GM21381 (cell line): ENCODE results near the gene PLA2G5.
"Not testable (repeated sequence)": the region's sequence is repeated elsewhere in the genome, so short reads cannot be mapped to it uniquely, and the experiment has no call there.

Experiments used
- ATAC-seq: cut with Tn5 transposase; IDR thresholded peaks from one replicate; pipeline ENCODE4 v1.9.1; 2021; ENCODE audit warnings: mild to moderate bottlenecking, moderate library complexity; ENCODE audit not compliant: unreplicated experiment

The PLA2G5 gene

GRCh38 chr1:20115479-20115878 lies 45.5 kb downstream of the PLA2G5 start:
- no peak for ATAC-seq

DNA sequence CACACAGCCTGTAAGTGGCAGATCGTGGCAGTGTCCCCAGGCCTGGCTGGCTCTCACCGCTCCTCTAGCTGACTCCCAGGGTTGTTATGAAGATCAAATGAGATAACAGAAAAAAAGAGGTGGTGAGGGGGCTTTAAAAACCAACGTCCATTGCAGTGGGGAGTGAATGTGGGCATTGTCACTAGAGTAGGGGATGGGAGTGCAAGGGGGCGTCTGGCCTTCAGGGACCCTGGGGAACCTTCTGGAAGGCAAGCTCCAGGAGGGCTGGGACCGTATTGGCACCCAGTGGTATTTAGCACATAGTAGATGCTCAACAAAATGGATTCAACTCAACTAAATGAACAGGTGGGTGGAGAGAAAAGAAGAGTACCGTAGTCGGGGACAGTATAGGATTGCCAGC lies 45.9 kb downstream of the PLA2G5 start:
- ATAC-seq, result no peak

DNA sequence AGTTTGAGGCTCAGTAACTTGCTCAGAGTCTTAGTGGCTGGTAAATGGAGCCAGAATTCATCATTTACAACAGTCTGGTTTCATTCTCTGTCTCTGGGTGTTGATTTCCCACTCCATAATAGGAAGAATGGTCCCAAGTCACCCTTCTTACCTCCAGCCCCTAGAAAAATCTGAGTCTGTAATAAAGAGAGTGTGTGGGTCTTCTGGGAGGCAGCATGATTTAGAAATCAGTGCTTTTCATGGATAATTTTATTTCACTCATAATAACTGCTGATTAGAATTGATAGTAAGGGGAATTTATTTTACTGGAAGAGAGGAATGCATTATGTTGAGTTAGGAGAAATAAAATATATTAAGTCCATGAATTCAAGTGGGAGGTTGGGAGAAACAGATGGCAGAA lies 47.2 kb downstream of the PLA2G5 start:
- no peak for ATAC-seq

DNA sequence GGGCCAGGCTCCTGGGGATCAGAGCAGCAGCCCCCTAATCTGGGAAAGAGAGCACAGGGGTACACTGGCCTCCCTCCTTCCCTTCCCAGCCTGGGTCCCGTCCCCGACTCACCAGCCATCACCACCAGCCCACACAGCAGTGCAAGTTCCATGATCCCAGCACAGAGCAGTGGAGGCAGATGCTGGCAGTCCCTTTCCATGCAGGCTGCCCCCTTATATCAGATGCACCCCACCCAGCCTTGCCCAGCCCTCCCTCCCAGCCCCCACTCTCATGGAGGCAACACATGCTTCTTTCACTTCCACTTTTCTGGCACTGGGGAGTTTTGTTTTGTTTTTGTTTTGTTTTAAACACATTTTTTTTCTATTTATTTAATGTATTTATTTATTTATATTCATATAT lies 49.4 kb downstream of the PLA2G5 start, which contains the start of gene PLA2G2D:
Gene PLA2G2D (minus strand): TSS at position 190 of the 400 bp plus-strand sequence. CDS start 38 bp downstream, at position 152.
- ATAC-seq, result no peak

GRCh38 chr1:20120796-20121195 lies 50.8 kb downstream of the PLA2G5 start:
- ATAC-seq, result no peak

GRCh38 chr1:20123722-20124455 lies 53.9 kb downstream of the PLA2G5 start:
- ATAC-seq, result no peak

DNA sequence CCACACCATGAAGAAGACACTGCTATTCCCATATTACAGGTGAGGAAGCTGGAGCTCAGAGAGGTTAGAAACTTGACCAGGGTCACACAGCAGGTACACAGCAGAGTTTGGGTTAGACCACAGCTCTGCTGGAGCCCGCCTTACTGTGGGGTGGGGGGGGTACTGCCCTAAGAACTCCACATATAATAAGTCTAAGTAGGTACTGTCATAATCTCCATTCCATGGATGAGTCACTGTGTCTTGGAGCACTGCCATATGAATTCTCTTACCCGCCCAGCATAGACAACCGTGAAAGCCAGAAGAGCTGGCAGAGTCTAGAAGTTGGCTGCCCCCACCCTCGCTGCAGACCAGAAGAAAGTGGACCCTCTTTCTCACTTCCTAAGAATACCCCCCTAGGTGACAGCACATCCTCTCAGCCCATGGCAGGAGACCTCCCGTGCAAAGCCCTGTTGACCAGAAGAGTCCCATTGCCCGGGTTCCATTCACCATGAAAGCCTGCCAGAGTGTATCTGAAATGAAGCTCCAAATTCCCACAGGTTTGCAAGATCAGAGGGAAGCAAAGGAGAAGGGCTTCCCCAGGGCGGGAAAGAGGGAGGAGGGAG lies 54.6 kb downstream of the PLA2G5 start:
- no peak for ATAC-seq

GRCh38 chr1:20125100-20125499 lies 55.1 kb downstream of the PLA2G5 start:
- ATAC-seq, result no peak

DNA sequence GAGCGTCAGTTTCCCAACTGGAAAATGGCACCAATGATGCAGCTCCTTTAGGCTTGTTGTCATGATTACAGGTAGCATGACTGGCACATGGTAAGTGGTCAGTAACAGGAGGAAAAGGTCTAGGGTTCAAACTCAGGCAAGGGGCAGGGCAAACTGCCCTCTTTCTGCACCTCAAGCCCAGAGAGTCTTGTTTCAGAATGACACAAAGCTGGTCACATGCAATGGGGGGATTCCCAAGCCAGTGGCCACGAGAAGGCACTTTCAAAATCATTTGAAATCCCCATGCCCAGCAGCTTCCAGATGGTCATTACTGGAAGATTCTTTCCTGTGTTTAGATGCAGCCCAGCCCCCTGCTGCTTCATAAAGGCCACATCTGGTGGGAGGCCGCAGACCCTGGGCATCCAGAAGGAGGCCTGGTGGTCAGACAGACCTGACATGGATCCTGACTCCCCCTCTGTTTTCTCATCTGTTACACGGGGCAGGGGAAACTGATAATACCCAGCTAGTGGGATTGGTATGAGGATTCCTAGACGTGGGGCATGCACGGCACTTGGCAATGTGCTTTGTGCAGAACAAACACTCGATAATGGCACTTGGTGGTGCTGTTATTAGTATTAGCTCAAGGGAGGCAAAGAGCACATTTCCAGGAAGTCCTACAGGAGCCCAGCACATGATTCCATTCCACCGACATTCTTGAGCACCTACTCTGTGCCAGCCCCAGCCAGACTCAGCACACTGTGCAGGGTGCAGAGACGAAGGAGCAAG lies 56.2 kb downstream of the PLA2G5 start:
- ATAC-seq, result peak; percentile 75

DNA sequence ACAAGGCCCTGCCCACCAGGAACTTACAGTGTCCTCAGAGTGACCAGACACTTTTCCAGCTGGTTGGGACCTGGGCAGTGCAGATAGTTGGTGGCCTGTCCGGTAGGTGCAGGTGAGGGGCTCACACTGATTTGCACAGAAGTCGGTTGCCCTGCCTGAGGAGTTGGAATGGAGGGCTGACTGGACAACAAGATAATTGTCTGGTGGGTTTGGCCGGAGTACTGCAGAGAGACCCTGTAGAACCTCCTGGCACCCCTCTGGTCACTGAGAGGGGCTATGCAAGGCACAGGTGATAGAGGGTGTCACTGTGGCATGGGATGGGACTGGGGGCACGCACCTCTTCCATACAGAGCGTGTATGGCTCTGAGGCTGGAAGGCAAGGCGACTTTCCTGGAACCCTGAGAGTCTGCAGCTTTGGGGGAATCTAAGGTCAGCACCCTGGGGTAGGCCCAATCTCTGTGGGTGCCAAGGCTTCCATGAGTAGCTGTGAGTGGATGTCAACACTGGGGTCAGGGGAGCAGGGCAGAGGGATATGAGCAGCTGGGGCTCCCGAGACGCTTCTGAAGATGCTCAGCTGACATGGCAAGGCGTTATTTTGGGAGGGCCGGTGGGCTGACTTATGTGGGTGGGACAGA lies 56.9 kb downstream of the PLA2G5 start:
- no peak for ATAC-seq

- ATAC-seq, result not testable (repeated sequence)
Measured at GRCh38 chr1:20130518-20130917, 60.5 kb downstream of the PLA2G5 start.

- no peak for ATAC-seq
Measured at GRCh38 chr1:20134995-20135394, 65.0 kb downstream of the PLA2G5 start.

DNA sequence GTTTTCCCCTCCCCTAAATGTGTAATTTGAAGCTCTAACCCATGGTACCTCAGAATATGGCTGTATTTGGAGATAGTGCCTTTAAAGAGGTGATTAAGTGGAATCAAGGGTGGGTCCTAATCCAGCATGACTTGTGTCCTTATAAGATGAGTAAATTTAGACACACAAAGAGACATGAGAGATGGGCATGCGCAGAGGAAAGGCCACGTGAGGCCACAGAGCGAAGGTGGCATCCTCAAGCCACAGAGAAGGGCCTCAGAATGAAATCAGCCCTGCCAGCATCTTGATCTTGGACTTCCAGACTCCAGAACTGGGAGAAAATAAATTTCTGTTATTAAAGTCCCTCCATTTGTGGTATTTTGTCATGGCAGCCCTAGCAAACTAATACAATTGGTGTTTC lies 66.3 kb downstream of the PLA2G5 start:
- ATAC-seq, result no peak

DNA sequence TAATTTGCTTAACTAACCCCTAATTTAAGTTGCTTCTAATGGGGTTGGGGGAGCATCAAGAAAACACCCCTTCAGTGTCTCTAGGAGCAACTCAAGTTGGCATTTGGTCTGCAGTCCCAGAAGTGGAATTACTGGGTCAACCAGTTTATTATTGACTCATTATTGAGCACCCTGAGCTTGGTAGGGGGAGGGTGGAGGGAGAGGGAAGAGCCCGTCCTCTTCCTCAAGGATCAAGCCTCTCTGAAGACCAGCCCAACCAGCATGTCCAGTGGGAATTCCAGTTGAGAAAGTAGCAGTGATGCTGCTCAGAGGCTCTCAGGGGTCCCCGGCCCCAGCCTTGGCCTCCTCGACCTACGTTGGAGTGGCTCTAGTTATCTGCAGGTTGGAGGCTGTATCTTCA lies 67.1 kb downstream of the PLA2G5 start:
- ATAC-seq, result no peak

- no peak for ATAC-seq
Measured at GRCh38 chr1:20137604-20138003, 67.6 kb downstream of the PLA2G5 start.

DNA sequence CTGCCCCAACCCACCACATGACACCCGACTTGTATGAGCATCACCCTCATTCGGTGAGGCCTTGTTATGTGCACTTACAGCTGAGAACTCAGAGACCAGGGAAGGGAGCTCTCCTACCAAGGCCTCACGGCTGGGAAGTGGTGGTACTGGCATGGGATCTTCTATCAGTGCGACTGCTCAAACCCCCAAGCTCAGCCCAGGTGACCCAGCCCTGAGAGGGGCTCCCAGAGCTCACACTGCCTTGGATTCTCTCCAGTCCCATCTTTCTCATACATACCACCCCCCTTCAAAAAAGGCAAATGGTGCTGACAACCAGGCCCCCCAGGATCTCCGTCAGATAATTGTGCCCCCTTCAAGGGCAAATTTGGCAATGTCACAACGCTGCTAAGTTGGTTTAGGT lies 68.4 kb downstream of the PLA2G5 start:
- no peak for ATAC-seq

- no peak for ATAC-seq
Measured at GRCh38 chr1:20138961-20139550, 69.1 kb downstream of the PLA2G5 start, which contains the start of gene PLA2G2F. TSS of gene PLA2G2F (plus strand) at chr1:20139323. CDS start at chr1:20139428, 105 bp downstream.

DNA sequence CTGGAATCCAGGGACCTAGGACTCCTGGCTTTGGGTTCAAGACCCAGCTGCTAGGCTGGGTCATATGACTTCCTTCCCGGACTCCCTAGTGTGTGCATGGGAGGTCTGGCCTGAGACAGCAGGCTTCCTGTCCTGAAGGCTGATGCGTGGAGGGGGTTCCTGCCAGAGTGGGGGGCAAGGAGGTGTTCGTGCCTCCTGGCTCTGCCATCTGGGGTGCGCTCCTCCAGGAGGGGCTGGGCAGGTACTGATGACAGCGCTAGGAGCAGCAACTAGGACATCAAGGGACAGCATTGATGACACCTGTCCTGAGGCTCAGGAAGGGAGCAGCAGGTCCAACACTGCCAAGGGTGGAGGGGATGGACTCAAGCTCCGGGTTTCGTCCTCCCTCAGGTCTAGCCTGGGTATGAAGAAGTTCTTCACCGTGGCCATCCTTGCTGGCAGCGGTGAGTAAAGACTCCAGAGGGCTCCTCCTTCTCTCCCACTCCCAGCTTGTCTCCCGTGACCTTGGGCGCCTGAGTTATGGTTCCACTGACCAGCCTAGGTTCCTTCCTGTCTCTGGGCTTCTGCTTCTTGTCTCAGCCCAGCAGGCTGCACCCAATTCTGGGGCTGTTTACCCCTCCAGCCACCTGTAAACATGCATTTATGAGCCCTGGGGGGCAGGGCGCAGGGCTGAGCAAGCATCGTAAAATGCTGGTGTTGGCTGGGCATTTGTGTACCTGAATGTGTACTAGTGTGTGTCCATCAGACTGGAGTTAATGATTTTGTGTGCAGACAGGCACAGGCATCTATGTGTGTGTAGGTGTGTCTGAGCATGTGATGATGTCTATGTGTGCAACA lies 70.0 kb downstream of the PLA2G5 start:
- ATAC-seq, result no peak

DNA sequence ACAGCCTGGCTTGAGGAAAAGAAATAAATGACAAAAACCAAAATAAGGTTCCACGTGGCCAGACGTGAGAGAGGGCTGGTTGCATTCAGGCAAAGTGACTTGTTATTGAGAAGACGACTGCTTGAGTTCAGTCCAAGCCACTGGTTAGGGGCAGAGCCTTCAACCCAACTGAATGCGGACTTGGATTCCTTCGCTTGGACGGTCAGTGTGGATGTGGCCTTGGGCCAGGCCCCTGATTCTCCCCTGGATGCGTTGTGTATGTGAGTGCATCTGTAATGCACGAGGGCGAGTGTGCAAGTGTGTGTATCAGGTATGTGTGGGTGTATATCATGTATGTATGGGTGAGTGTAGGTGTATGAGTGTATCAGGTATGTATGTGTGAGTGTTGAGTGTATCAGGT lies 71.0 kb downstream of the PLA2G5 start:
- no peak for ATAC-seq

DNA sequence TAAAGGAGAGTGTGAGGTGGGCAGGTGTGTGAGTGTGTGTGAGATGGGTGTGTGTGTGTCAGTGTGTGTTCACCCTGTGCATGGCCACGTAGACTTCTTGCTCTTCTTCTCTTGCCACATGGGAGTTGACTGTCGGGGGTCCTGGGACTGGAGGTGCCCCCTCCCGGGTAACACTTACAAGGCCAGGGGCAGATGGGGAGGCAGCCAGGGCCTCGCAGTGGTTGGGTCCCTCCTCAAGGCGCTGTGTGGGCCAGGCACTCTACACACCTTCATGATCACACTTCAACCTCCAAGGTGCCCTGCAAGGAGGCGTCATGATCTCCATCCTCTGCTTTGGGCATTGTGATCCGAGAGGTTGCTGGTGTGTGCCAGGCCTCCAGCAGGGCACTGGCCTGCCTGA lies 71.5 kb downstream of the PLA2G5 start:
- no peak for ATAC-seq
